Measurements from ENCODE around the gene PTGDR.

Gene PTGDR

GRCh38 chr14:52266179-52266578, 1.3 kb upstream of the PTGDR start:
- DNase-seq: no peak

GRCh38 chr14:52266782-52267181, 716 bp upstream of the PTGDR start:
- DNase-seq: no peak

GRCh38 chr14:52268279-52269061, 972 bp downstream of the PTGDR start:
- no peak for DNase-seq

GRCh38 chr14:52269100-52269499, 1.6 kb downstream of the PTGDR start:
- DNase-seq: no peak

- DNase-seq: no peak
Observed at GRCh38 chr14:52269982-52270381, 2.5 kb downstream of the PTGDR start.

GRCh38 chr14:52271538-52271937, 4.0 kb downstream of the PTGDR start:
- DNase-seq: no peak

GRCh38 chr14:52272375-52272774, 4.9 kb downstream of the PTGDR start:
- DNase-seq: no peak

GRCh38 chr14:52275372-52275771, 7.9 kb downstream of the PTGDR start:
- no peak for DNase-seq

GRCh38 chr14:52277552-52277951, 10.1 kb downstream of the PTGDR start:
- no peak for DNase-seq

- DNase-seq: no peak
Observed at GRCh38 chr14:52279408-52279807, 11.9 kb downstream of the PTGDR start.

GRCh38 chr14:52283099-52283498, 15.6 kb downstream of the PTGDR start:
- DNase-seq: no peak

GRCh38 chr14:52286661-52287649, 19.5 kb downstream of the PTGDR start:
- DNase-seq: no peak

- no peak for DNase-seq
Observed at GRCh38 chr14:52296378-52296777, 28.9 kb downstream of the PTGDR start.

GRCh38 chr14:52298795-52299194, 31.3 kb downstream of the PTGDR start:
- no peak for DNase-seq

GRCh38 chr14:52299692-52300278, 32.3 kb downstream of the PTGDR start:
- no peak for DNase-seq

GRCh38 chr14:52303236-52303635, 35.7 kb downstream of the PTGDR start:
- DNase-seq: no peak

- no peak for DNase-seq
Observed at GRCh38 chr14:52304248-52304904, 36.9 kb downstream of the PTGDR start.

GRCh38 chr14:52305014-52305413, 37.5 kb downstream of the PTGDR start:
- no peak for DNase-seq

GRCh38 chr14:52307376-52307775, 39.9 kb downstream of the PTGDR start:
- DNase-seq: no peak

- no peak for DNase-seq
Observed at GRCh38 chr14:52307905-52308304, 40.4 kb downstream of the PTGDR start.

- DNase-seq: no peak
Observed at GRCh38 chr14:52310541-52310940, 43.0 kb downstream of the PTGDR start.

- DNase-seq: no peak
Observed at GRCh38 chr14:52312931-52313355, 45.4 kb downstream of the PTGDR start.

- no peak for DNase-seq
Observed at GRCh38 chr14:52313462-52313861, 46.0 kb downstream of the PTGDR start.
